Activated CD4-positive, alpha-beta memory T cell treated with anti-CD3 and anti-CD28 coated beads for 36 hours (primary cell): Measurements from ENCODE around the gene ZNF318. TPM values are rescaled to one million over a fixed set of nuclear protein-coding genes. Genes with fewer than 3 reads are reported as not detected.

Experiments
- CTCF ChIA-PET: fragments of 350-600 bp; sonication (Branson Sonifier 250); formaldehyde crosslinking; loops from one replicate; lab custom pipeline; 2021; ENCODE audit warnings: antibody characterized with exemption, inconsistent platforms; lab: Charles Lee
- POLR2A ChIA-PET: fragments of 350-600 bp; sonication (Branson Sonifier 250); formaldehyde crosslinking; loops from one replicate; lab custom pipeline; 2021; ENCODE audit warnings: antibody characterized with exemption; lab: Charles Lee
- DNase-seq: peaks from one replicate; pipeline ENCODE4 v3.0.0-alpha.2; 2020
- H3K27ac Mint-ChIP-seq: one replicate; pipeline ENCODE4 v1.8.0; 2021; ENCODE audit warnings: mixed read lengths
- H3K27me3 Mint-ChIP-seq: one replicate; pipeline ENCODE4 v1.8.0; 2021; ENCODE audit warnings: mixed read lengths
- H3K36me3 Mint-ChIP-seq: one replicate; pipeline ENCODE4 v1.8.0; 2021; ENCODE audit warnings: mixed read lengths
- H3K4me1 Mint-ChIP-seq: one replicate; pipeline ENCODE4 v1.8.0; 2021; ENCODE audit warnings: low read depth, mixed read lengths
- H3K4me3 Mint-ChIP-seq: one replicate; pipeline ENCODE4 v1.8.0; 2021; ENCODE audit warnings: mild to moderate bottlenecking, mixed read lengths
- H3K9me3 Mint-ChIP-seq: one replicate; pipeline ENCODE4 v1.8.0; 2021; ENCODE audit warnings: mixed read lengths
- intact Hi-C: fragments of 100-400 bp; cut with micrococcal nuclease; formaldehyde crosslinking; loops from one replicate; pipeline ENCODE4 v1.15.1; 2023
- total RNA-seq, 2 experiments: library from RNA; stranded (reverse); gene quantifications; one replicate each; pipeline ENCODE4 v1.2.3, GENCODE V29; 2021

Gene ZNF318
- total RNA-seq, 2 experiments from 2014 or later = 12.1 to 12.7 TPM

GRCh38 chr6:43298565-43299337 is 70.7 kb downstream of the ZNF318 start:
- ChIA-PET POLR2A (no interaction called here), CTCF (interaction anchor here (0.9 kb wide), 1 partner anchor 35 kb away, joined by 3 read pairs; no protein-coding TSS in a partner anchor)
- H3K27ac Mint-ChIP-seq = no peak overlapping the region
- intact Hi-C loops = no loop called here
- H3K4me1 Mint-ChIP-seq = no peaks in the 10 kb centered on the region
- no peak overlapping the region for H3K4me3 Mint-ChIP-seq
- no peak for DNase-seq
- no peaks in the 10 kb centered on the region for H3K36me3 Mint-ChIP-seq
- H3K9me3 Mint-ChIP-seq = no peaks in the 10 kb centered on the region
- H3K27me3 Mint-ChIP-seq = peaks cover 2% of the 10 kb centered on the region

GRCh38 chr6:43297644-43298564 is 71.5 kb downstream of the ZNF318 start, which contains the start of gene SLC22A7:
TSS of gene SLC22A7 (plus strand) at chr6:43298260. CDS start at chr6:43298359, 99 bp downstream.
- POLR2A ChIA-PET = no interaction called here
- H3K4me1 Mint-ChIP-seq = no peaks in the 10 kb centered on the region
- no peaks in the 10 kb centered on the region for H3K9me3 Mint-ChIP-seq
- CTCF ChIA-PET = interaction anchor here (1.1 to 2.6 kb wide), 4 partner anchors 10 to 197 kb away, joined by 3 to 18 read pairs (median 4); partner anchors contain the start of gene CRIP3
- H3K27me3 Mint-ChIP-seq = peaks cover 2% of the 10 kb centered on the region
- intact Hi-C loops = no loop called here
- no peaks in the 10 kb centered on the region for H3K36me3 Mint-ChIP-seq
- DNase-seq = no peak
- H3K27ac Mint-ChIP-seq = no peak within 1 kb of the TSS
- H3K4me3 Mint-ChIP-seq = no peak within 1 kb of the TSS

GRCh38 chr6:43296780-43297497 is 72.5 kb downstream of the ZNF318 start:
- no peak for DNase-seq
- Mint-ChIP-seq H3K9me3 (no peaks in the 10 kb centered on the region), H3K27ac (no peak overlapping the region), H3K27me3 (peaks cover 2% of the 10 kb centered on the region), H3K4me3 (no peak overlapping the region), H3K36me3 (no peaks in the 10 kb centered on the region), H3K4me1 (no peaks in the 10 kb centered on the region)
- intact Hi-C loops = no loop called here
- ChIA-PET POLR2A (interaction anchor here (1.3 kb wide), 1 partner anchor 11 kb away, joined by 3 read pairs; no protein-coding TSS in a partner anchor), CTCF (interaction anchor here (1.1 to 2.6 kb wide), 4 partner anchors 11 to 198 kb away, joined by 3 to 18 read pairs (median 4); partner anchors contain the start of gene CRIP3)

GRCh38 chr6:43295456-43295855 is 74.0 kb downstream of the ZNF318 start:
- POLR2A ChIA-PET = interaction anchor here (1.3 kb wide), 1 partner anchor 12 kb away, joined by 3 read pairs; no protein-coding TSS in a partner anchor
- no peak for DNase-seq

GRCh38 chr6:43294536-43294935 is 74.9 kb downstream of the ZNF318 start:
- Mint-ChIP-seq H3K27me3 (peaks cover 2% of the 10 kb centered on the region), H3K4me3 (no peak overlapping the region), H3K36me3 (no peaks in the 10 kb centered on the region), H3K9me3 (no peaks in the 10 kb centered on the region), H3K4me1 (no peaks in the 10 kb centered on the region), H3K27ac (no peak overlapping the region)
- ChIA-PET POLR2A (no interaction called here), CTCF (no interaction called here)
- intact Hi-C loops = no loop called here
- DNase-seq = no peak

More at GRCh38 chr6:43295456-43295855, 74.0 kb downstream of the ZNF318 start:
- intact Hi-C loops = no loop called here
- H3K27me3 Mint-ChIP-seq = peaks cover 2% of the 10 kb centered on the region
- H3K9me3 Mint-ChIP-seq = no peaks in the 10 kb centered on the region
- CTCF ChIA-PET = interaction anchor here (2.6 kb wide), 1 partner anchor 13 kb away, joined by 18 read pairs; the partner anchor contains the start of gene CRIP3
- H3K27ac Mint-ChIP-seq = no peak overlapping the region
- H3K36me3 Mint-ChIP-seq = no peaks in the 10 kb centered on the region
- no peak overlapping the region for H3K4me3 Mint-ChIP-seq
- no peaks in the 10 kb centered on the region for H3K4me1 Mint-ChIP-seq

- POLR2A ChIA-PET = no interaction called here
- Mint-ChIP-seq H3K9me3 (no peaks in the 10 kb centered on the region), H3K36me3 (no peaks in the 10 kb centered on the region), H3K27me3 (peaks cover 2% of the 10 kb centered on the region), H3K4me3 (no peak overlapping the region), H3K27ac (no peak overlapping the region), H3K4me1 (no peaks in the 10 kb centered on the region)
- no peak for DNase-seq
- CTCF ChIA-PET = no interaction called here
- intact Hi-C loops = no loop called here
These were observed 75.7 kb downstream of the ZNF318 start for GRCh38 chr6:43293698-43294097.

GRCh38 chr6:43292763-43293318 is 76.6 kb downstream of the ZNF318 start:
- Mint-ChIP-seq H3K27ac (no peak overlapping the region), H3K36me3 (no peaks in the 10 kb centered on the region), H3K27me3 (peaks cover 2% of the 10 kb centered on the region), H3K4me1 (no peaks in the 10 kb centered on the region), H3K4me3 (no peak overlapping the region), H3K9me3 (no peaks in the 10 kb centered on the region)
- POLR2A ChIA-PET = no interaction called here
- no peak for DNase-seq
- intact Hi-C loops = no loop called here
- CTCF ChIA-PET = interaction anchor here (0.6 kb wide), 1 partner anchor 51 kb away, joined by 3 read pairs; no protein-coding TSS in a partner anchor

- ChIA-PET POLR2A (no interaction called here), CTCF (interaction anchor here (0.6 kb wide), 1 partner anchor 52 kb away, joined by 3 read pairs; no protein-coding TSS in a partner anchor)
- intact Hi-C loops = no loop called here
- Mint-ChIP-seq H3K4me1 (no peaks in the 10 kb centered on the region), H3K27ac (no peak overlapping the region), H3K4me3 (no peak overlapping the region), H3K9me3 (no peaks in the 10 kb centered on the region), H3K27me3 (peaks cover 2% of the 10 kb centered on the region), H3K36me3 (no peaks in the 10 kb centered on the region)
- DNase-seq = no peak
These were observed 77.1 kb downstream of the ZNF318 start for GRCh38 chr6:43292341-43292740.

GRCh38 chr6:43291708-43292107 is 77.7 kb downstream of the ZNF318 start:
- Mint-ChIP-seq H3K27ac (no peak overlapping the region), H3K4me1 (no peaks in the 10 kb centered on the region), H3K36me3 (no peaks in the 10 kb centered on the region), H3K27me3 (peaks cover 5% of the 10 kb centered on the region), H3K4me3 (no peak overlapping the region), H3K9me3 (no peaks in the 10 kb centered on the region)
- DNase-seq = no peak
- CTCF ChIA-PET = interaction anchor here (0.7 to 0.8 kb wide), 2 partner anchors 17 to 63 kb away, joined by 3 read pairs; partner anchors contain the start of genes CRIP3 and DNPH1
- POLR2A ChIA-PET = no interaction called here
- intact Hi-C loops = no loop called here

- peaks cover 8% of the 10 kb centered on the region for H3K27me3 Mint-ChIP-seq
- H3K36me3 Mint-ChIP-seq = no peaks in the 10 kb centered on the region
- H3K4me1 Mint-ChIP-seq = no peaks in the 10 kb centered on the region
- no peak overlapping the region for H3K4me3 Mint-ChIP-seq
- no peak for DNase-seq
- CTCF ChIA-PET = interaction anchor here (0.7 kb wide), 1 partner anchor 18 kb away, joined by 3 read pairs; the partner anchor contains the start of gene CRIP3
- H3K27ac Mint-ChIP-seq = no peak overlapping the region
- H3K9me3 Mint-ChIP-seq = no peaks in the 10 kb centered on the region
- POLR2A ChIA-PET = no interaction called here
- intact Hi-C loops = no loop called here
These were observed 78.5 kb downstream of the ZNF318 start for GRCh38 chr6:43290905-43291355.

GRCh38 chr6:43290339-43290904 is 79.0 kb downstream of the ZNF318 start:
- Mint-ChIP-seq H3K36me3 (no peaks in the 10 kb centered on the region), H3K9me3 (no peaks in the 10 kb centered on the region), H3K4me1 (no peaks in the 10 kb centered on the region), H3K4me3 (no peak overlapping the region), H3K27me3 (peaks cover 13% of the 10 kb centered on the region), H3K27ac (no peak overlapping the region)
- intact Hi-C loops = no loop called here
- CTCF ChIA-PET = no interaction called here
- DNase-seq = no peak
- POLR2A ChIA-PET = no interaction called here
